Activated B cell treated with CpG ODN at 0.5 μM for 24 hours (primary cell): ENCODE measurements around the gene P2RX7. TPM values are rescaled to one million over a fixed set of nuclear protein-coding genes. Genes with fewer than 3 reads are reported as not detected.
A peak's percentile ranks its signal among the peaks of the same experiment; 100 is the strongest.
"Not testable (repeated sequence)": the region's sequence is repeated elsewhere in the genome, so short reads cannot be mapped to it uniquely, and the experiment has no call there.

Experiments
- ATAC-seq: fragments of 200-7000 bp; cut with Tn5 transposase; one replicate; pipeline ENCODE4 v1.10.0; 2021; ENCODE audit warnings: low read depth, mild to moderate bottlenecking, moderate library complexity
- CTCF ChIA-PET: fragments of 350-600 bp; sonication (Branson Sonifier 250); formaldehyde crosslinking; loops from one replicate; lab custom pipeline; 2021; ENCODE audit warnings: antibody characterized with exemption; lab: Charles Lee
- POLR2A ChIA-PET: fragments of 350-600 bp; sonication (Branson Sonifier 250); formaldehyde crosslinking; loops from one replicate; lab custom pipeline; 2021; ENCODE audit warnings: antibody characterized with exemption; lab: Charles Lee
- DNase-seq: peaks from one replicate; pipeline ENCODE4 v3.0.0; 2022
- H3K27ac Mint-ChIP-seq: one replicate; pipeline ENCODE4 v1.8.0; 2020; ENCODE audit warnings: mixed read lengths
- H3K27me3 Mint-ChIP-seq: one replicate; pipeline ENCODE4 v1.8.0; 2021; ENCODE audit warnings: mixed read lengths
- H3K36me3 Mint-ChIP-seq: one replicate; pipeline ENCODE4 v1.8.0; 2021; ENCODE audit warnings: low read depth, mixed read lengths
- H3K4me1 Mint-ChIP-seq: one replicate; pipeline ENCODE4 v1.8.0; 2021; ENCODE audit warnings: mixed read lengths
- H3K4me3 Mint-ChIP-seq: one replicate; pipeline ENCODE4 v1.8.0; 2020; ENCODE audit warnings: mild to moderate bottlenecking, mixed read lengths
- H3K9me3 Mint-ChIP-seq: one replicate; pipeline ENCODE4 v1.8.0; 2020; ENCODE audit warnings: mixed read lengths
- intact Hi-C: fragments of 100-400 bp; cut with micrococcal nuclease; formaldehyde crosslinking; loops from one replicate; pipeline ENCODE4 v1.15.1; 2024
- total RNA-seq: library from RNA; stranded (reverse); gene quantifications from 2 replicates; pipeline ENCODE4 v1.2.3, GENCODE V29; 2022
- TF ChIP-seq, protein P1 (sequence below): fragments of 200-600 bp; IDR thresholded peaks from one replicate; pipeline ENCODE4 v1.8.0; 2022; ENCODE audit warnings: antibody characterized with exemption, mild to moderate bottlenecking

P2RX7 gene
- total RNA-seq, 1 donor from 2014 or later = 5.3 TPM

DNA sequence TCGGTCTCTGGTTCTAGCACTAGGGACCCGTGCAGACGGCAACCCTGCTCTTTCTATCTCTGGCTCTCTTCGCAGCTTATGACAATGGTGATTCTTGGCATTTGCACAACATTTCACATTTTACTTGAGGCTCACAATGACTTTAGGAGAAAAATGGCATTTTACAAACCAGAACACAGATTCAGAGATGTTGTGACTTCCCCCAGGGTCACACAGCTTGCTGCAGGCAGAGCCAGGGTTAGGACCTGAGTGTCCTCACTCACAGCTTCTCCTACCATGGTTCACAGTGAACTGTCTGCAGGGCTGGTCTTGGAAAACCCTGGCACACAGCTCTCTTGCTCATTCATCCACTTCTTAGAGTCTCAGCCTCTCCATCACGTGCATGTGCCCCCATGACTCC lies 23.7 kb downstream of the P2RX7 start:
- Mint-ChIP-seq H3K4me1 (peaks cover 10% of the 10 kb centered on the region), H3K36me3 (no peaks in the 10 kb centered on the region), H3K27ac (no peak overlapping the region), H3K9me3 (no peaks in the 10 kb centered on the region), H3K4me3 (no peak overlapping the region), H3K27me3 (no peaks in the 10 kb centered on the region)
- ChIA-PET CTCF (no interaction called here), POLR2A (interaction anchor here (0.6 to 0.7 kb wide), 2 partner anchors 12 to 436 kb away, joined by 3 to 4 read pairs; no protein-coding TSS in a partner anchor)
- ATAC-seq (no peak), DNase-seq (no peak)
- TF ChIP-seq, protein P1, sequence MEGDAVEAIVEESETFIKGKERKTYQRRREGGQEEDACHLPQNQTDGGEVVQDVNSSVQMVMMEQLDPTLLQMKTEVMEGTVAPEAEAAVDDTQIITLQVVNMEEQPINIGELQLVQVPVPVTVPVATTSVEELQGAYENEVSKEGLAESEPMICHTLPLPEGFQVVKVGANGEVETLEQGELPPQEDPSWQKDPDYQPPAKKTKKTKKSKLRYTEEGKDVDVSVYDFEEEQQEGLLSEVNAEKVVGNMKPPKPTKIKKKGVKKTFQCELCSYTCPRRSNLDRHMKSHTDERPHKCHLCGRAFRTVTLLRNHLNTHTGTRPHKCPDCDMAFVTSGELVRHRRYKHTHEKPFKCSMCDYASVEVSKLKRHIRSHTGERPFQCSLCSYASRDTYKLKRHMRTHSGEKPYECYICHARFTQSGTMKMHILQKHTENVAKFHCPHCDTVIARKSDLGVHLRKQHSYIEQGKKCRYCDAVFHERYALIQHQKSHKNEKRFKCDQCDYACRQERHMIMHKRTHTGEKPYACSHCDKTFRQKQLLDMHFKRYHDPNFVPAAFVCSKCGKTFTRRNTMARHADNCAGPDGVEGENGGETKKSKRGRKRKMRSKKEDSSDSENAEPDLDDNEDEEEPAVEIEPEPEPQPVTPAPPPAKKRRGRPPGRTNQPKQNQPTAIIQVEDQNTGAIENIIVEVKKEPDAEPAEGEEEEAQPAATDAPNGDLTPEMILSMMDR = no peak
- intact Hi-C loops = no loop called here

DNA sequence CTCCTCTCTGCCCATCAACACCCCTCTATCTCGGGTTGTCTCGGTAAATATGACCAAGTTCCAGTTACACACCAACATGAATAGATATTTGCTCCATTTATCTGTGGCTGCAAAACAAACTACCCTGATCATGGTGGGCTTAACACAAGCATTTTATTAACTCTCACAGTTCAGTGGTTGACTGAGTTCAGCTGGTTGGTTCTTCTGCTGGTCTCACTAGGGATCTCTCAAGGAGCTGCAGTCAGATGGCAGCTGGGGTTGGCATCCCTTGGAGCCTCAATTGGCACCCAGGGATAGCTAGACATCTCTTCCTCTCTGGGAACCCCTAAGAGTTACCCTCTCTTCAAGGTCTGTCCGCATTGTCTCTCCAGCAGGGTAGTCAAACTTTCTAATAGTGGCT lies 25.4 kb downstream of the P2RX7 start:
- no peak overlapping the region for H3K4me3 Mint-ChIP-seq
- H3K4me1 Mint-ChIP-seq = peaks cover 10% of the 10 kb centered on the region
- ATAC-seq (no peak), DNase-seq (no peak)
- POLR2A ChIA-PET = no interaction called here
- H3K9me3 Mint-ChIP-seq = no peaks in the 10 kb centered on the region
- H3K36me3 Mint-ChIP-seq = no peaks in the 10 kb centered on the region
- no peak overlapping the region for H3K27ac Mint-ChIP-seq
- TF ChIP-seq, protein P1 = no peak
- CTCF ChIA-PET = no interaction called here
- intact Hi-C loops = no loop called here
- H3K27me3 Mint-ChIP-seq = no peaks in the 10 kb centered on the region

DNA sequence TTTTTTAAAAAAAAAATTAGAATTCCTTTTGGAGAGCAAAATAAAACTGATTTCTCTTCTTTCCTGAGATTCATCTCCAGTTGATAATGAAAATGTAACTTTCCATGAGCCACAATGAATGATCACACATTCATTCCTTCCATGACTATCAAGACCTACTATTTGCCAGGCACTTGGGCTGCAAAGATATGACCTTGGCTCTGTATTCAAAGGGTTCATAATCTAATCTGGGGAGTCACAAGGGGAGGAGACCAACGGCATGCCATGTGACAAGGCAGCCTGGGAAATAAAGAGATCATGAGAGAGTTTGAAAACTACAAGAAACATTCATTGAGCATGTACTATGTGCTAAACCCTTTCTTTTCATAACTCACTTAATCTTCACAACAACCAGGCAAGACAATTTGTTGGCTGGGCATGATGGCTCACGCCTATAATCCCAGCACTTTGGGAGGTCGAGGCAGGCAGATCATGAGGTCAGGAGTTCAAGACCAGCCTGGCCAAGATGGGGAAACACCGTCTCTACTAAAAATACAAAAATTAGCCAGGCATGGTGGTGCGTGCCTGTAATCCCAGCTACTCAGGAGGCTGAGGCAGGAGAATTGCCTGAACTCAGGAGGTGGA lies 26.2 kb downstream of the P2RX7 start:
- H3K27me3 Mint-ChIP-seq, CTCF ChIA-PET, ATAC-seq, H3K4me3 Mint-ChIP-seq, H3K36me3 Mint-ChIP-seq, H3K9me3 Mint-ChIP-seq, H3K27ac Mint-ChIP-seq, DNase-seq, intact Hi-C loops: not testable (repeated sequence)
- POLR2A ChIA-PET = interaction anchor here (0.7 to 1.0 kb wide), 3 partner anchors 14 to 258 kb away, joined by 3 to 7 read pairs (median 5); partner anchors contain the start of gene P2RX7
- peaks cover 10% of the 10 kb centered on the region for H3K4me1 Mint-ChIP-seq

DNA sequence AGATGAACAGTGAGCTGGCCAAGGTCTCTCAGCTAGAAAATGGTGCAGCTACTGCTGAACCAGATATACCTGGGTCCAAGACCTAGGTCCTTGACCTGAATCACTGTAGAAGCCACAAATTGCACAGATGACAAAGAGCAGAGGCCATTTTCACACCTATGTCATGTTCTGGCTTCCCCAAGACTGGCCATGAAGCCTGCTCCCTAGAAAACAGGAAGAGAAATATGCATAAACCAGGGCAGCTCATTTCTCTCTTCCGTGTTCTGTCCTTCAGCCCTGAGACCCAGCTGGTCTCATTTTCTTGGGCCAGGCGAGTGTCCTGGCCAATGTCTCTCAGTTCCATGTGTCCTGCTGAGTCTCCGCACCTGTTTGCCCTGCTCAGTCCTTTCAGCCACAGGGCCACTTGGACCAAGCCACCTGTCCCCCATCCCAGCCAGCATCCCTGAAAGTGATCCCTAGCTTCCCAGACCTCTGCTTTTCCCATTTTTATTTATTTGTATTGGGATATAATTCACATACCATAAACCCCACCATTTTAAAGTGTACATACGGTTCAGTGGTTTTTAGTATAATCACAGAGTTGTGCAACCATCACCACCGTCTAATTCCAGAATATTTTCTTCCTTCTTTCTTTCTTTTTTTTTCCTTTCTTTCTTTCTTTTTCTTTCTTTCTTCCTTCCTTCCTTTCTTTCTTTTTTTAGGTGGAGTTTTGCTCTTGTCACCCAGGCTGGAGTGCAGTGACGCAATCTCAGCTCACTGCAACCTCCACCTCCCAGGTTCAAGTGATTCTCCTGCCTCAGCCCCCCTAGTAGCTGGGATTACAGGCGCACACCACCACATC lies 27.0 kb downstream of the P2RX7 start:
- H3K27ac Mint-ChIP-seq = peak overlapping the region; percentile 60

DNA sequence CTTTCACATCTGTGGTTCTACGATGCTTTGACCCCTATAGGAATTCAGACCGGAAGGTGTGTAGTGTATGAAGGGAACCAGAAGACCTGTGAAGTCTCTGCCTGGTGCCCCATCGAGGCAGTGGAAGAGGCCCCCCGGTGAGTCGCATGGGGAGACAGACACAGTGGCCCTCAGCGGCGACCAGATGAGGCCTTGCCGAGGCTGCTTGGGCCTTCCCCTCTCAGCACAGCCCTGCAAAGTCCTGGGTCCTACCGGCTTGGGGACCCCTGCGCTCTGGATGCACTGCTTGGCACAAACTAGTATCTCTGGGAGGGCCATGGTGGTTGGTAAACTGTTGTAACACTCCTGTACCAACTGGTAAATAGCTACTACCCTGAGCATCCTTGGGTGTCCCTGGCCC lies 29.7 kb downstream of the P2RX7 start:
- Mint-ChIP-seq H3K4me3 (no peak overlapping the region), H3K27ac (no peak overlapping the region), H3K4me1 (peaks cover 12% of the 10 kb centered on the region), H3K36me3 (peaks cover 11% of the 10 kb centered on the region), H3K9me3 (no peaks in the 10 kb centered on the region), H3K27me3 (no peaks in the 10 kb centered on the region)
- TF ChIP-seq, protein P1 = no peak
- CTCF ChIA-PET = no interaction called here
- intact Hi-C loops = no loop called here
- POLR2A ChIA-PET = no interaction called here
- no peak for DNase-seq
- ATAC-seq = no peak

More for the DNA sequence above, 27.0 kb downstream of the P2RX7 start:
- Mint-ChIP-seq H3K9me3 (no peaks in the 10 kb centered on the region), H3K4me3 (peak overlapping the region; percentile 29), H3K36me3 (no peaks in the 10 kb centered on the region), H3K4me1 (peaks cover 12% of the 10 kb centered on the region), H3K27me3 (no peaks in the 10 kb centered on the region)
- CTCF ChIA-PET = no interaction called here
- intact Hi-C loops = no loop called here
- TF ChIP-seq, protein P1 = no peak
- POLR2A ChIA-PET = interaction anchor here (0.7 to 1.0 kb wide), 3 partner anchors 15 to 257 kb away, joined by 3 to 7 read pairs (median 5); partner anchors contain the start of gene P2RX7
- DNase-seq (no peak), ATAC-seq (peak; percentile 56)
